HUES48 (cell line): ENCODE results near the gene FAM193A.
"Not testable (repeated sequence)": the region's sequence is repeated elsewhere in the genome, so short reads cannot be mapped to it uniquely, and the experiment has no call there.

Experiments
- H3K27ac ChIP-seq: one replicate; pipeline ENCODE4 v1.7.0; 2013; ENCODE audit warnings: low read depth, low read length, inconsistent platforms
- H3K27me3 ChIP-seq: 2 replicates; pipeline ENCODE4 v1.6.1; 2013; ENCODE audit warnings: mild to moderate bottlenecking, low read length; ENCODE audit not compliant: control insufficient read depth, insufficient read depth
- H3K36me3 ChIP-seq: 2 replicates; pipeline ENCODE4 v1.6.1; 2013; ENCODE audit warnings: low read length; ENCODE audit not compliant: control insufficient read depth, insufficient read depth
- H3K4me1 ChIP-seq: 2 replicates; pipeline ENCODE4 v1.6.1; 2013; ENCODE audit warnings: mild to moderate bottlenecking, low read length; ENCODE audit not compliant: control insufficient read depth, insufficient read depth
- H3K4me3 ChIP-seq: 2 replicates; pipeline ENCODE4 v1.5.1; 2013; ENCODE audit warnings: mild to moderate bottlenecking, low read depth, low read length
- H3K9ac ChIP-seq: 2 replicates; pipeline ENCODE4 v1.6.1; 2013; ENCODE audit warnings: mild to moderate bottlenecking, low read depth, low read length, moderate library complexity
- H3K9me3 ChIP-seq: 2 replicates; pipeline ENCODE4 v1.6.1; 2013; ENCODE audit warnings: low read length; ENCODE audit not compliant: control insufficient read depth, insufficient read depth

The FAM193A gene

DNA sequence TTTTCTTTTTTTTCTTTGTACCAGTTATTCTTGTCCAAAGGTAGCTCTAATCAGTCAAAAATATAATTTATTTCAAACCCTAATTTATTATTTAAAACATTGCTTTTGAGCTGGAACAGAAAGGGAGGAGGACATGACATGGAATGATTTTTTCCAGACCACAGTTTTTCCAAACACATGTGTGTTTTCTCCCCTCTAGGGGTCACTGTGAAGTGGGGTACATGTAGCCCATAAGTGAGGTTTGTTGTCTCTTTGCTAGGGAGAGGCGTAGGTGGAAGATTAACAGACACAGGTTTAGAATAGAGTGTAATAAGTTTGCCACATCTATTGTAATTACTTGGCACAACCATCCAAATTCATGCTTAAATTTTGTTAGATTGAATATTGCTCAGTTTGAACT lies 136.7 kb downstream of the FAM193A start:
- Histone ChIP-seq H3K36me3 (peaks cover 60% of the 10 kb centered on the region), H3K27me3 (no peaks in the 10 kb centered on the region), H3K4me3 (no peak overlapping the region), H3K27ac (no peak overlapping the region), H3K9ac (no peak overlapping the region), H3K9me3 (no peaks in the 10 kb centered on the region), H3K4me1 (no peaks in the 10 kb centered on the region)

GRCh38 chr4:2679762-2680161 lies 143.3 kb downstream of the FAM193A start:
- not testable (repeated sequence) for H3K4me3 ChIP-seq, H3K4me1 ChIP-seq, H3K27ac ChIP-seq

DNA sequence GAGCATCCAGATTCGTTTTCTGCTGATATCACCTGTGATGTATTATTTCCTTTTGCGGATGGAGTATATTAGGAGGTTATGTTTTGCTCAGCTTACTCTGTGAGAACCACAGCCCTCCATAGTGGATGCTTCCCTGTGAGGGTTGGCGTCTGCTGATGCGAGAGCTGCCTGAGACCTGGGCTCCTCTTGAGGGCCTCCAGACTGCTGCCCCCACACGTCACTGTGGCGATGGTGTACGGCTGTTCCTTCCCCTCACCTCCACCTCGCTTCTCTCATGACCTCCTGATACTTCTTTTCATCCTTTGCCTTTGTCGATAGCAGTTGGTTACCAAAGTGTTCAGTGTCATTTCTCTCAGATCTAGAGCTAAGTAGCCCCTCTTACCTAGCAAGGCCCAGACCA lies 148.0 kb downstream of the FAM193A start:
- Histone ChIP-seq H3K9ac (no peak overlapping the region), H3K4me3 (no peak overlapping the region), H3K27me3 (no peaks in the 10 kb centered on the region), H3K9me3 (no peaks in the 10 kb centered on the region), H3K27ac (no peak overlapping the region), H3K36me3 (peaks cover 55% of the 10 kb centered on the region), H3K4me1 (no peaks in the 10 kb centered on the region)

More at GRCh38 chr4:2679762-2680161, 143.3 kb downstream of the FAM193A start:
- not testable (repeated sequence) for H3K9me3 ChIP-seq, H3K27me3 ChIP-seq, H3K9ac ChIP-seq
- peaks cover 30% of the 10 kb centered on the region for H3K36me3 ChIP-seq

GRCh38 chr4:2685541-2685940 lies 149.1 kb downstream of the FAM193A start:
- no peaks in the 10 kb centered on the region for H3K9me3 ChIP-seq
- H3K4me1 ChIP-seq: no peaks in the 10 kb centered on the region
- H3K27me3 ChIP-seq: no peaks in the 10 kb centered on the region
- no peak overlapping the region for H3K27ac ChIP-seq
- H3K9ac ChIP-seq: no peak overlapping the region
- H3K36me3 ChIP-seq: peaks cover 65% of the 10 kb centered on the region
- H3K4me3 ChIP-seq: no peak overlapping the region

DNA sequence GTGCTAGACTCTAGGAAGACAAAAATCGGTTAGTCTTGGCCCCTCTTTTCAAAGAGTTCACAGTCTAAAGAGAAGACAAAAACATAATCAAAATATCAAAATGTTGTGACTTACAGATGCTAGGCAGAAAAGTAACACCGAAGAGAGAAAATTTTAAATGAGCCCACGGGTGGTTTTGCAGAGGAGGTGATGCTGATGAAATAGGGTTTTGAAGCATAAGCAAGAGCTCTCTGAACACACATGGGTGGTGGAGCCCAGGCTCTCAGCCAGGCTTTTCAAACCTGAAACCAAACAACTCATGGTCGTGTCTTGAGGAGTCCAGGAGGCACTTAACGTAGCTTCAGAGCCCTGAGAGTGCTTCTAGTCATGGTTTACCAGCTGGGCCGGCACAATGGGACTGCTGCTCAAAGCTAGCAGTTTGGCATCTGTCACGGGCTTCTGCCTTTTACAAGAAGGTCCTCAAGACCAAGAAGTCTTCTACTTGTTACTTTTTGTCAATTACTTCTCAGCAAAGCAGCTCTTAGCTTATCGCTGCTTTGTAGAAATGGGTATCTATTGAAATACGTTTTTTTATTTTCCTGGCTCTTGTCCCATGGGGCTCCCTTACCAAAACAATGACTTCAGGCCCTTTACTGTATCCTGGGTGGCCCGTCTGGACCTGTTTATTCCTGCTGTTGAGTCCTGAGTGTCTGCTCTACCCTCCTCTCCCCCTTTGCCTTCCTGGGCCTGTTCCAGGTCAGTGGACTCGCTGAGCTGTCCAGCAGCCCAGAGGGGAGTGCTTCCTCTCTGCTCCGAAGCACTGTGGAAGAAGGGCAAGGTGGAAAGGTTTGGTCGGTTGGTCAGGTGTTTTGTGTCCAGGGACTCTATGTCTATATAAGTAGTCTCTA lies 150.2 kb downstream of the FAM193A start:
- peaks cover 76% of the 10 kb centered on the region for H3K36me3 ChIP-seq
- H3K27ac ChIP-seq: no peak overlapping the region
- H3K9ac ChIP-seq: no peak overlapping the region
- H3K4me1 ChIP-seq: no peaks in the 10 kb centered on the region
- no peaks in the 10 kb centered on the region for H3K9me3 ChIP-seq
- H3K4me3 ChIP-seq: no peak overlapping the region
- no peaks in the 10 kb centered on the region for H3K27me3 ChIP-seq

DNA sequence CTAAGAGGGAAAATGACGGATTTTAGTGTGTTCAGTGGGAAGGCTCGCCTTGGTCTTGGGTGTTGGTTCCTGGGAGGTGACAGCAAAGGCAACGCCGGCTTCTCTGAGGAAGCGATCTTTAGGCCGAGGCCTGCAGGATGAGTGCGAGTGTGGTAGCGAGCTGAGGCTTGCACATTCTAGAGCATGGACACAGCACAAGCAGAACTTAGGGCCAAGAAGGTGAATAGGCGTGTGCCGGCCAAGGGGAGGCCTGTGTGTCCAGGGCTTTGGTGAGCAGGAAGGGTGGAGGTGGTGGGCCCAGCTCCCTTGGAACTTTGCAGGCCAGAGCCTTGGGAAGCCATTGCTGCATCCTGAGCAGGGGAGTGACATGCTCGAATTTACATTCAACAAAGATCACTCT lies 151.8 kb downstream of the FAM193A start:
- H3K27ac ChIP-seq: no peak overlapping the region
- no peak overlapping the region for H3K4me3 ChIP-seq
- H3K36me3 ChIP-seq: peaks cover 88% of the 10 kb centered on the region
- no peaks in the 10 kb centered on the region for H3K9me3 ChIP-seq
- no peak overlapping the region for H3K9ac ChIP-seq
- H3K27me3 ChIP-seq: no peaks in the 10 kb centered on the region
- H3K4me1 ChIP-seq: no peaks in the 10 kb centered on the region

GRCh38 chr4:2688697-2689096 lies 152.2 kb downstream of the FAM193A start:
- Histone ChIP-seq H3K9me3 (no peaks in the 10 kb centered on the region), H3K27ac (no peak overlapping the region), H3K36me3 (peaks cover 92% of the 10 kb centered on the region), H3K4me3 (no peak overlapping the region), H3K9ac (no peak overlapping the region), H3K4me1 (no peaks in the 10 kb centered on the region), H3K27me3 (no peaks in the 10 kb centered on the region)

- H3K27ac ChIP-seq: no peak overlapping the region
- no peaks in the 10 kb centered on the region for H3K4me1 ChIP-seq
- H3K9me3 ChIP-seq: no peaks in the 10 kb centered on the region
- H3K27me3 ChIP-seq: no peaks in the 10 kb centered on the region
- H3K9ac ChIP-seq: no peak overlapping the region
- peaks cover 92% of the 10 kb centered on the region for H3K36me3 ChIP-seq
- H3K4me3 ChIP-seq: no peak overlapping the region
Measured at GRCh38 chr4:2689114-2689513, 152.7 kb downstream of the FAM193A start.

- Histone ChIP-seq H3K27ac (no peak overlapping the region), H3K4me1 (no peaks in the 10 kb centered on the region), H3K36me3 (peaks cover 91% of the 10 kb centered on the region), H3K4me3 (no peak overlapping the region), H3K9me3 (no peaks in the 10 kb centered on the region), H3K27me3 (no peaks in the 10 kb centered on the region), H3K9ac (no peak overlapping the region)
Measured at GRCh38 chr4:2689825-2690700, 153.6 kb downstream of the FAM193A start.

GRCh38 chr4:2691313-2691712 lies 154.9 kb downstream of the FAM193A start:
- no peak overlapping the region for H3K4me3 ChIP-seq
- H3K27ac ChIP-seq: no peak overlapping the region
- H3K36me3 ChIP-seq: peaks cover 94% of the 10 kb centered on the region
- H3K27me3 ChIP-seq: no peaks in the 10 kb centered on the region
- H3K4me1 ChIP-seq: no peaks in the 10 kb centered on the region
- no peak overlapping the region for H3K9ac ChIP-seq
- no peaks in the 10 kb centered on the region for H3K9me3 ChIP-seq

- H3K27ac ChIP-seq: no peak overlapping the region
- no peaks in the 10 kb centered on the region for H3K4me1 ChIP-seq
Measured at GRCh38 chr4:2691952-2692435, 155.5 kb downstream of the FAM193A start.

More at GRCh38 chr4:2691952-2692435, 155.5 kb downstream of the FAM193A start:
- peaks cover 95% of the 10 kb centered on the region for H3K36me3 ChIP-seq
- H3K9ac ChIP-seq: no peak overlapping the region
- no peak overlapping the region for H3K4me3 ChIP-seq
- H3K9me3 ChIP-seq: no peaks in the 10 kb centered on the region
- H3K27me3 ChIP-seq: no peaks in the 10 kb centered on the region
